Activated CD8-positive, alpha-beta memory T cell treated with anti-CD3 and anti-CD28 coated beads, Interleukin-2, amount 50 U/mL, for 48 hours (primary cell): ENCODE results near the gene SOS2.
"Not testable (repeated sequence)": the region's sequence is repeated elsewhere in the genome, so short reads cannot be mapped to it uniquely, and the experiment has no call there.

Experiments used
- DNase-seq: peaks from one replicate; pipeline ENCODE4 v3.0.0-alpha.2; 2020

SOS2 gene

GRCh38 chr14:50083467-50084337 lies 147.7 kb downstream of the SOS2 start:
- DNase-seq, result peak; percentile 83

- DNase-seq, result peak; percentile 87
These were observed 148.5 kb downstream of the SOS2 start for GRCh38 chr14:50082784-50083466.

- DNase-seq, result no peak
These were observed 149.1 kb downstream of the SOS2 start for GRCh38 chr14:50082308-50082742.

DNA sequence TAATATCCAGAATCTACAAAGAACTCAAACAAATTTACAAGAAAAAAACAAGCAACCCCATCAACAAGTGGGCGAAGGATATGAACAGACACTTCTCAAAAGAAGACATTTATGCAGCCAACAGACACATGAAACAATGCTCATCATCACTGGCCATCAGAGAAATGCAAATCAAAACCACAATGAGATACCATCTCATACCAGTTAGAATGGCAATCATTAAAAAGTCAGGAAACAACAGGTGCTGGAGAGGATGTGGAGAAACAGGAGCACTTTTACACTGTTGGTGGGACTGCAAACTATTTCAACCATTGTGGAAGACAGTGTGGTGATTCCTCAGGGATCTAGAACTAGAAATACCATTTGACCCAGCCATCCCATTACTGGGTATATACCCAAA lies 152.3 kb downstream of the SOS2 start:
- not testable (repeated sequence) for DNase-seq

GRCh38 chr14:50073663-50074062 lies 157.7 kb downstream of the SOS2 start:
- not testable (repeated sequence) for DNase-seq

DNA sequence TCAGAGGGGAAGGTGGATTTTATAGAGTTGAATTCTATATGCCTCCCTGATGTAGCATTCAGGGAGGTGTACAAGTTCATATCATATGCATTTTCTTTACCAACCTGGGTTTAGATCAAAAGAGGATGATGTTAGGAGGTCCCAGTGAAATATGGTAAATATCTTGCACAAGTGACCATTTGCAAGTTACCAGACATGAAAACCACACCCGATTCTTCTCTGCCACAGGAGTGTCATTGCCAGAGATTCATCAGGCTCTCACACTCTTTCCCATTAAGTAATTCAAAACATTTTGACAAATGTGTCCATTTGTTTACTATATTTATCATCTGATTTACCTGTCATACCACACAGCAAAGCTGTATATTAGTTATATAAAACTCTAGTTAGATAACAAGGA lies 159.0 kb downstream of the SOS2 start:
- DNase-seq, result no peak

GRCh38 chr14:50070840-50071548 lies 160.4 kb downstream of the SOS2 start:
- peak; percentile 46 for DNase-seq

- peak; percentile 41 for DNase-seq
These were observed 161.1 kb downstream of the SOS2 start for GRCh38 chr14:50070230-50070629.

- DNase-seq, result no peak
These were observed 162.1 kb downstream of the SOS2 start for GRCh38 chr14:50069325-50069724.

GRCh38 chr14:50068496-50068895 lies 162.9 kb downstream of the SOS2 start:
- DNase-seq, result peak; percentile 36

- peak; percentile 49 for DNase-seq
These were observed 163.5 kb downstream of the SOS2 start for GRCh38 chr14:50067723-50068495.
